Measurements from ENCODE around the gene BRSK2. TPM values are rescaled to one million over a fixed set of nuclear protein-coding genes. Genes with fewer than 3 reads are reported as not detected.
"Not testable (repeated sequence)": the region's sequence is repeated elsewhere in the genome, so short reads cannot be mapped to it uniquely, and the experiment has no call there.

BRSK2 gene
- total RNA-seq, result under 1 TPM; 0.53 to 0.79 TPM
- long read RNA-seq, partial matches to known transcripts, result 0 of 1 reads
- long read RNA-seq, other reads (novel, unspliced or antisense), result 1 of 1 reads

DNA sequence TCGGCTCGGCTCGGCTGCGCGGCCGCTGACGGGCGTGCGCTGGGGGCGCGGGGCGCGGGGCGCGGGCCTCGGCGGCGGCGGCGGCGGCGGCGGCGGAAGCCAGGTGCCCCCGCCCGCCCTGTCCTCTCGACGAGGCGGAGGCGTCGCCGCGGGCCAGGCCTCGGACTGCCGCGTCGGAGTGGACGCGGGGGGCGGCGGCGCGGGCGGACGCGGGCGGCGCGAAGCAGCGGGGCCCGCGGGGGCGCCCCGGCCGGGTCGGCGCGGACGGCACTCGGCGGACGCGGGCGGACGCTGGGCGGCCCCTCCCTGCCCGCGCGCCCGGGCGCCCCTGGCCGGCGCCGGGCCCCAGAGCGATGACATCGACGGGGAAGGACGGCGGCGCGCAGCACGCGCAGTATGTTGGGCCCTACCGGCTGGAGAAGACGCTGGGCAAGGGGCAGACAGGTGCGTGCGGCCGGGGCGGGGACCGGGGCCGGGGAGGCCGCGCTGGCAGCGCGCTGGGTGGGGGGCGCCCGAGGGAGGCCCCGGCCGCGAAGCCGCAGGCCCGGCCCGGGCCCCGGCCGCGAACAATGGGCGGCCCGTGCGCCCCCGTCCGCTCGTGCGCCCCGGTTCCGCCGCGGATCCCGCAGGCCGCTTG lies at the start of gene BRSK2:
Gene BRSK2, plus strand, starts transcription at position 3 of the 637 bp plus-strand sequence. Its CDS starts 351 bp downstream, at position 354.
- DNase-seq, result no peak
- intact Hi-C loops (cut with DNase I, micrococcal nuclease), result no loop called here

DNA sequence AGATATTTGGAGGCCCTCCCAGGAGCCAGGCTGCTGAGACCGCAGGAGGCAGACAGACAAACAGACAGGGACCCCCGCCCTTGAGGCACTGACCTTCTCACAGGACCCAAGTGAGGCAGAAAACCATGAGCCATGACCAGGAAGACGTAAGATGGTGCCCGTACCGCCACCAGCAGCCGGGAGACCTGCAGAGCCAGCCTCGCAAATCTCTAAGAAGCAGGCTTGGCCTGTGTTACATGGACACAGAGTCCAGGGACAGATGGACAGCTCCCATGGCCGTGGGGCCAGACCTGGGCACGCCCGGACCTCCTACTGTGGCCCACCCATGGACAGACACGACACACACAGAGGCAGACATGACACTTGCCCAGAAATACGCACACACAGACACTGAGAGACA lies 49.6 kb upstream of the BRSK2 start:
- DNase-seq (no peak), ATAC-seq (no peak)
- intact Hi-C loops (cut with DNase I, micrococcal nuclease), result no loop called here

More for the DNA sequence above, at the start of gene BRSK2:
- no peak for ATAC-seq

DNA sequence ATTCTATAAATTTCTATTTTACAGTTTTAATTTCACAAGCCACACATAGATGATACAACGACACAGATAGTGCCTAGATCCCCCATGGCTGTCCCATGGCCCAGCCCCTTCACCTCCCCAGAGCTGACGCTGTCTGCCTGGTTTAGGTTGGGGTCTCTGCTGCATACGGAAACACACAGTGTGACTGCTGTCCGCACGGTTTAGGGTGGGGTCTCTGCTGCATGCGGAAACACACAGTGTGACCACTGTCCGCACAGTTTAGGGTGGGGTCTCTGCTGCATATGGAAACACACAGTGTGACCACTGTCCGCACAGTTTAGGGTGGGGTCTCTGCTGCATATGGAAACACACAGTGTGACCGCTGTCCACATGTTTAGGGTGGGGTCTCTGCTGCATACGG lies 48.5 kb upstream of the BRSK2 start:
- DNase-seq; intact Hi-C loops (cut with DNase I, micrococcal nuclease); ATAC-seq: not testable (repeated sequence)

DNA sequence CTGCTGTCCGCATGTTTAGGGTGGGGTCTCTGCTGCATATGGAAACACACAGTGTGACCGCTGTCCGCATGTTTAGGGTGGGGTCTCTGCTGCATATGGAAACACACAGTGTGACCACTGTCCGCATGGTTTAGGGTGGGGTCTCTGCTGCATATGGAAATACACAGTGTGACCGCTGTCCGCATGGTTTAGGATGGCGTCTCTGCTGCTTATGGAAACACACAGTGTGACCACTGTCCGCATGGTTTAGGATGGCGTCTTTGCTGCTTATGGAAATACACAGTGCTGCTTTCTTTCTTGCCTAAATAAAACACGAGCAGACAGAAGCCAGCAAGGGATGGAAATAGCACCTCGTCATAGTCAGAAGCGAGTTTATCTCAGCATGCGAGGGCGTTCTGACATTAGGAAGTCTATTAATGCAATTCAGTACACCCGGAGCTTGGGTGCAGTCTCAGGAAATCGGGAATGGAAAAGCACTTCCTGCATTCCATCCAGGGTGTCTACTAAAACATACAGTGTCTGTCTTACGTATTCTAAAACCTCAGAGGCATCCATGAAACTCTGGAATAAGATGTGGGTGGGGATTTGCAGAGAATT lies 47.7 kb upstream of the BRSK2 start:
- no peak for ATAC-seq

DNA sequence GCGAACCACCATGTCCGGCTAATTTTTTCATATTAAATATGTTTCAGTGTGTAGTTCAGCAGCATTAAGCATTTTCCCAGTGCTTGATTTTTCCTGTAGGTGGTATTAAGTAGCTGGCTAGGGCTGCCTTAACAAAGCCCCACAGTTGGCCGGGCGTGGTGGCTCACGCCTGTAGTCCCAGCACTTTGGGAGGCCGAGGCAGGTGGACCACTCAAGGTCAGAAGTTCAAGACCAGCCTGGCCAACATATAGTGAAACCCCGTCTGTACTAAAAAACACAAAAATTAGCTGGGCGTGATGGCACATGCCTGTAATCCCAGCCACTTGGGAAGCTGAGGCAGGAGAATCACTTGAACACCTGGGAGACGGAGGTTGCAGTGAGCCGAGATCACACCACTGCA lies 46.8 kb upstream of the BRSK2 start:
- intact Hi-C loops (cut with DNase I, micrococcal nuclease), result no loop called here
- DNase-seq (no peak), ATAC-seq (no peak)

More for the DNA sequence above, 47.7 kb upstream of the BRSK2 start:
- no peak for DNase-seq
- intact Hi-C loops (cut with DNase I, micrococcal nuclease), result no loop called here

DNA sequence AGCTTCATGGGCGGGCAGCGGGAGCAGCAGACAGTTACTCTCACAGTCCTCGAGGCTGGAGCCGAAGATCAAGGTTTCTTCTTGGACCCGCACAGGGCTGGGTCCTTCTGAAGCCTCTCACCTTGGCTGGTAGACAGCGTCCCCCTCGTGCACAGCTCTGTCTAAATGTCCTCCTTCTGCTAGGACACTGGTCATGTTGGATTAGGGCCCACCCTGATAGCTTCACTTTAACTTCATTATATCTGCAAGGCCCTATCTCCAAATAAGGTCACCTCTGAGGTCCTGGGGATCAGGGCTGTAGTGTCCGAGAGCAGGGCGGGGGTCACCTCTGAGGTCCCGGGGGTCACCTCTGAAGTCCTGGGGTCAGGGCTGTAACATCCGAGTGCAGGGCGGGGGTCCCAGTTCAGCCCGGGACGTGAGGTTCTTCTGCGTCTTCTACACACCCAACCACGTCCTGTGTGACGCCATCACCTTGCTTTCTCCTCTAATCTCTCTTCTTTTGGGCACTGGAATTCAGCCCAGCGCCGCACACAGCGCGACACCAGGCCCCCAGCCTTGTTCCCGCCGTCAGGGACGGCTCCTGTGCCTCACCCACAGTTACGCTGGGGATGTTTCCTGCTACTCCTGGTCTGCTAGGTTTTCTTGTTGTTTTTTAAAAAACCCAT lies 46.2 kb upstream of the BRSK2 start:
- DNase-seq, result no peak
- intact Hi-C loops (cut with DNase I, micrococcal nuclease), result no loop called here
- no peak for ATAC-seq

DNA sequence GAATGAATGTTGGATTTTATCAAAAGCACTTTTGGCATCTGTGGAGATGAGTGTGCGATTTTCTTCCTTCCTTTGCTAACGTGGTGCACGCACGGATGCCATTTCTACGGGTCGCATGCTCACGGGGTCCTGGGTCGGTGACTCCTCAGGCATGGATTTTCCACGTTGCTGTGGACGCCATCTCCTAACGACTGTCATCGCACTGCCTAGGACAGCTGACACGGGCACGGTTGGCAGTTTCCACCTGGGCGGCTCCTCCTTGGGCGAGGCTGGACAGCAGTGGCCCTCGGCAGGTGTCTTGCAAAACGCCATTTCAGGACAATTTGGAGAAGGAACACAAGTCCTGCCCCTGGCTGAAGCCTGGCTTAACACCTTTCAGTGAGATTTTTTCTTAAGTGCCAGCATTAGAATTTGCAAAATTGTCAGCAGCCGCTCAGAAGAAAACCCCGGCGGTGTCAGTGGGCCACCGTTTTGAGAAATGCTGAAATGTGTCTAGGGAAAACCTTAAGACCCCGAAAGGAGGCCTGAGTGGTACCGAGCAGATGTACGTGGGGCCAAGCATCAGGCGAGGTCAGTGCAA lies 45.6 kb upstream of the BRSK2 start:
- DNase-seq (no peak), ATAC-seq (no peak)
- intact Hi-C loops (cut with DNase I, micrococcal nuclease), result no loop called here

DNA sequence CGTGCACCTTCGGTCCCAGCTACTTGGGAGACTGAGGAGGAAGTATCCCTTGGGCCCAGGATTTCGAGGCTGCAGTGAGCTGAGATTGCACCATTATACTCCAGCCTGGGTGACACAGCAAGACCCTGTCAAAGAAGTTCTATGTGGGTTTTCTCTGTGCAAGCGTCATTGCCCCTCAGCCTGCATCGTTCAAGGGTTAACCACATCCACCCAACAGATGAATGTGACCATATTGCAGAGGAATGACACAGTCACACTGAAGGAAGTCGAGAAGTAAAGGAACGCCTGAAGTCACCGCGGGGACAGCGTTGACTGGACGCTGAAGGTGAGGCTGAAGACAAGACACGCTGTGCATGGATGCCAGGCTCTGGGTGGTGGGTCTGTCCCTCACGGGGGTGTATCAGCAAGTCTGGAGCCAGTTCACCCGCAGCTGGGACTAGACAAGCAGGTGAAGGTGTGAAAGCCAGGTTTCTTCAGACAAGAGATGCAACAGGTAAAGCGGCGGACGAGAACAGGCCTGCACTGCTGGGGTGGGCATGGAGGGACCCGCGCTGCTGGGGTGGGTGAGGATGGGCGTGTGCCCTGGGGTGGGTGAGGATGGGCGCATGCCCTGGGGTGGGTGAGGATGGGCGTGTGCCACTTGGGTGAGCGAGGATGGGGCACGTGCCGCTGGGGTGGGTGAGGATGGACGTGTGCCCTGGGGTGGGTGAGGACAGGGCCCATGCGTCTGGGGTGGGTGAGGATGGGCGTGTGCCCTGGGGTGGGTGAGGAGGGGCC lies 43.8 kb upstream of the BRSK2 start:
- DNase-seq (peak in 1 of 2 donors; percentile 9), ATAC-seq (no peak)
- intact Hi-C loops (cut with DNase I, micrococcal nuclease), result no loop called here

DNA sequence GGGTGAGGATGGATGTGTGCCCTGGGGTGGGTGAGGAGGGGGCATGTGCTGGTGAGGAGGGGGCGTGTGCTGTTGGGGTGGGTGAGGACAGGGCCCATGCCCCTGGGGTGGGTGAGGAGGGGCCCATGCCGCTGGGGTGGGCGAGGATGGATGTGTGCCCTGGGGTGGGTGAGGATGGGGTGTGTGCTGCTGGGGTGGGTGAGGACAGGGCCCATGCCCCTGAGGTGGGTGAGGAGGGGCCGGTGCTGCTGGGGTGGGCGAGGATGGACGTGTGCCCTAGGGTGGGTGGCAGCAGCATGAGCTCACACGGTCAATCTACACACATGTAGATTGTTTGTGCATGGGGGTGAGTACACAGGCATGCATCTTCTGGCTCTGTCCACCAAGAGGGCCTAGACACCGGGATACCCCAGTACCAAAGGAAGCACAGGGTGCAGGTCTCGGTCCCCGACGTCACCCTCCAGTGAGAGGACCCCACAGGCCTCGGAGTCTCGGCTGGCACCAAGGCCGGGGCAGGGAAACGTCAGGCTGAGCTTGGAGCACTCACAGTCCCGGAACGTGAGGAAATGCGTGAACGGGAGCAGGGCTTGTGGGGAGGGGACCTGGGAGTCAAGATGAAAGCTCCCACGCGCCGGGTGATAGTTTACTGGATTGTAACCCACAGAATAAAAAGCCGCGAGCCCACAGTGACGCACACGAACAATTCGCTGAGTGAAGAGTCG lies 42.9 kb upstream of the BRSK2 start:
- DNase-seq (peak in 1 of 2 donors; percentile 12), ATAC-seq (no peak)
- intact Hi-C loops (cut with DNase I, micrococcal nuclease), result no loop called here

DNA sequence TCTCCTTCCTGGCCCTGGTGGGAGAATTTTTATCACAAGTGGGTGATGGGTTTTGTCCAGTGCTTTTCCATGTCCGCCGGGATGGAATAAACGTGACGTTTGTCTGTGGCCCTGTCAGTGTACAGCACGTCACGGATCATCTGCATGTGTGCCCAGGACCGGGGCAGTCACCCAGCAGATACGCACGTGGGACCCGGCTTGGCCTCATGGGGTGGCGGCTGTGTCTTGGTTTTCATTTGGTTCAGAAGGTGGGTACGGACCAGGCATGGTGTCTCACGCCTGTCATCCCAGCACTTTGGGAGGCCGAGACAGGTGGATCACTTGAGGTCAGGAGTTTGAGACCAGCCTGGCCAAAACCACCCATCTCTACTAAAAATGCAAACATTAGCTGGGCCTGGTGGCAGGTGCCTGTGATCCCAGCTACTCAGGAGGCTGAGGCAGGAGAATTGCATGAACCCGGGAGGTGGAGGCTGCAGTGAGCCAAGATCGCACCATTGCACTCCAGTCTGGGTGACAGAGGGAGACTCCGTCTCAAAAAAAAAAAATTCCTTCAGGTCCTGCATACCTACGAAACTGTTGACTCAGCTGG lies 42.2 kb upstream of the BRSK2 start:
- DNase-seq, result peak in 1 of 2 donors; percentile 14
- ATAC-seq; intact Hi-C loops (cut with DNase I, micrococcal nuclease): not testable (repeated sequence)

DNA sequence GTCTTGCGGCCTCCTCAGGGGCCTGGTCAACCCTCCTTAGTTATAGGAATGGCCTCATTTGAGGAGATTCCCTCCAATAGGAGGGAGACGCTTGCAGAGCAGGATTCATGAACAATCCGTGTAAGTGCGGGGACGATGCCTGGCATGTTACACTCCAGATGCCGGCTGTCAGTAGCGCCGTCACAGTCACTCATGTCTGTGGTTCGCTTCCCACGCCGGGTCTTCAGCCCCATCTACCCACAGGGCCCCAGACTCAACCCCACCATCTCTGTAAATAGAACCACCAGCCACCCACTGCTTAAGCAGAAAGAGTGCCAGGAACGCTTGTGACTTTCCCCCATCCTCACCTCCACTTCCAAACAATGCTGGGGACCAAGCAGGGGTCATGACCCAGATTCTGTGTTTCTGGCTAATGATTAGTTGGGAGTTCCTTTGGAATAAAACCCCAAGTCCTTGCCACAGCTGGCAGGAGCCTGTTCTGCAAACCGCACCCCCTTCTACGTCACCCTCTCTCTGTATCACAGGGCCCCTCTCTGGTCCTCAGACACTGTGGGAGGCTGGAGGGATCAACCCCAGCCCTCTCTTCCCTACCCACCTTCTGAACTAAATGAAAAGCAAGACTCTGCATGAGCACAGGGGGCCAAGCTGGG lies 41.5 kb upstream of the BRSK2 start:
- DNase-seq (peak in 1 of 2 donors; percentile 7), ATAC-seq (no peak)
- intact Hi-C loops (cut with DNase I, micrococcal nuclease), result no loop called here

DNA sequence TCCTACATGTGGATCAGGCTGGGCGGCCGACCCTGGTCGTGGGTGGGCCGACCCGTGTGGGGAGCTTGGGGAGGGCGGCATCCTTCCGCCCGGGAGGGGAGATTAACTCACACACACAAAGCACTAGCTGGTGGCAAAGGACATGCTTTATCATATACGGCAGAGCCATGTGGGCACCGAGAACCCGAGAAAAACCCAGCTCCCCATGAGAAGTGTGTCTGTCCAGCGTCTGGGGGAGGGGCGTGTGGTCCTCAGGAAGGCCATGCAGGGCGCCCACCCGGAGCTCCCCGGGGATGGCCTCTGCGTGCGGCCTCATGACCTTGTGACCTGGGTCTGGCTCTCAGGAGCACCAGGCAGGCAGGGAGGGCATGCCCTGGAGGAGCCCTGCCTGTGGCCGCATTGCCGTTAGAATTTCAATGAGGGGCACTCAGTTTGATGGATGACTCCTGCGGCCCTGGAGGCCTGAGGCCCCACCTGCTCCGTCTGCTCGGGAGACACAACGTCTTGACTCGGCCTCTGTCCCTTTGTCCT lies 40.9 kb upstream of the BRSK2 start:
- intact Hi-C loops (cut with DNase I, micrococcal nuclease), result no loop called here
- no peak for ATAC-seq
- no peak for DNase-seq

DNA sequence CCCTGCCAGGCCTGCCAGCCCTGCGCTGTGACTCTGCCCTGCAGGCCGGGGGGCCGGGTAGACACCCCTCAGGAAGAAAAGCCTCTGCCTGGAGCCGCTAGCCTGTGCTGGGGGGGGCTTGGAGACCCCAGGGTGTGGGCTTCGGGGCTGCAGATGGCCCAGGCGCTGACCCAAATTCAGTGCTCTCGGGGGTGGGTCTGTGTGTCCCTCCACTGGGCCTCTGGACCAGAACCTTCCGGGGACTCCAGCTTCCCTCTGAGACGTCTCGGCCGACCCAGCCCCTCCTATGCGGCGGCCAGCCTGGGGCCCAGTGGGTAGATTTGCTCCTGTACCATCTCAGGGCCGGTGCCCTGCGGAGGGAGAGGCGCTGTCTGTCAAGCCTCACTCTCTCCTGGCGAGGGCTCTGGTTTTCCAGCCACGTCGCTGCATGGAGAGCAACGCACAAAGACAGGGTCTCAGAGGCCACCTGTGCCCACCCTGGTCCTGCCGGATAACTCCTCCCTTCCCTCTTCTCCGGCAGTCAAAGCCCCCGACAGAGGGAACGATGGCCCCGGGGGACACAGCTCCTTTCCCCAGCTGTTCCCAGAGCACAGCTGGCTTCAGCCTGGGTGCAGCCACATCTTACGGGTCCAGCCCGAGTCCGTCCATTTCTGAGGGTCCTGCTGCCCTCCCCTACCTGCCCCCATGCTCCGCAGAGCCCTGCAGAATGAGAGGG lies 40.2 kb upstream of the BRSK2 start:
- intact Hi-C loops (cut with DNase I, micrococcal nuclease), result no loop called here
- DNase-seq (peak in 1 of 2 donors; percentile 20), ATAC-seq (no peak)

DNA sequence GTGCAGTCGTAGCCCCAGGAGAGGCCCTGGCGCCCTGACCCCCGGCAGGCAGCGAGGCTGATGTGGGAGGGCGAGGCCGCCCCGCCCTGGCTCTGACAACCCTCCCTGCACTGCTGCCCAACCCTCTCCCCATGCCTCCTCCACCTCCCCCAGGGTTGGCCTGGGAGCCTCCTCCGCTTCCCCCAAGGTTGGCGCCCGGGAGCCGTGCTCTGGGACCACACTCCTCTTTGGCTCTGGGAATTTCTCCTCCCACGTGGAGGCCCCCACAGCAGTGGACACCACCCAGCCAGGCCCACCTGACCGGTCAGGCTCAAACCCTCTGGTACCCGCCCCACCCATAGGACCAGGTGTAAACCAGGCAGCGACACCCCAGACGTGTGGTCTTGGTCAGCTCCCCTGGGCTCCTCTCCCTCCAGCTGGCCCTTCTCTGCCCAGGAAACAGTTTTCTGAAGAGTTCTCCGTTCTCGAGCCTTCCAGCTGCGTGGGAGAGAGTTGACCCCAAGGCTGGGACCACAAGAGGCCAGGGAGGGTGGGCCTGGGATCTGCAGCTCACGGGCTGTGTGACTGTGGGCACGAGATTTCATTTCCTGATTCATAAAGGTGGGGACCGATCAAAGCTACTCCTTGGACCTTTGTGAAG lies 39.5 kb upstream of the BRSK2 start:
- intact Hi-C loops (cut with DNase I, micrococcal nuclease), result no loop called here
- ATAC-seq, result no peak

DNA sequence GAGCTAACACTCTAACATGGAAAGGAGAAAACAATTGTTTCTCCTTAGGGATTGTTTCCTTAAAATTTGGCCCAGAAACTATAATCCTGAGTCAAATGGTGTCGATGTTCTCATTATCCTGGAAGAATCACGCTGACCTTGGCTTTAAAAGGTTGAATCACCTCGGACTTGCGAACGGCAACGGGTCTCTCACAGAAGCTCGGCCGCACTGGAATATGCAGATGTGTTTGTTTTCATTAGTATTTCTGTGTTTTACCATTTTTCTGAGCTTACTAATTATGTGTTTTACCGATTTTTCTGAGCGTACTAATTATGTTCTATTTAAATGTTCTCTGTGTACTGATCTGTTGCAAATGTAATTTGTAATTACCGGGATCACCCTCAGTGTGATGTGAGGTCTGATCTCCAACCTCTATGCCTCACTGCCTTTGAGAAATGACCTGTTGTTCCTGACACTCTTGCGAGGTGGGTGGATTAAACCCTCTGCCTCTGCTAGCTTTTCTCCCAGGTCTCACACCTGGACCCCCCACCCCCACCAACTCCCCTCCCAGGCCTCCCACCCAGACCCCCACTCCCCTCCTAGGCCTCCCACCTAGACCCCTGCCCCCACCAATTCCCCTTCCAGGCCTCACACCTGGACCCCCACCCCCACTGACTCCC lies 38.3 kb upstream of the BRSK2 start:
- DNase-seq, result peak in 1 of 2 donors; percentile 10
- ATAC-seq, result no peak
- intact Hi-C loops (cut with DNase I, micrococcal nuclease), result no loop called here

More for the DNA sequence above, 39.5 kb upstream of the BRSK2 start:
- peak in 1 of 2 donors; percentile 9 for DNase-seq
